Nephron (organoid): ENCODE results near the gene MR1.

ENCODE experiments used
- H3K27ac Mint-ChIP-seq, 3 experiments: 2 replicates each; pipeline ENCODE4 v1.8.0; 2020; ENCODE audit warnings: mixed read lengths in 3 of 3, mild to moderate bottlenecking in 2 of 3, moderate library complexity in 1 of 3
- H3K27me3 Mint-ChIP-seq: 2 replicates; pipeline ENCODE4 v1.8.0; 2021; ENCODE audit warnings: low read depth, mild to moderate bottlenecking, moderate library complexity, mixed read lengths
- H3K36me3 Mint-ChIP-seq: 2 replicates; pipeline ENCODE4 v1.8.0; 2020; ENCODE audit warnings: low read depth, mixed read lengths
- H3K4me1 Mint-ChIP-seq: 2 replicates; pipeline ENCODE4 v1.8.0; 2020; ENCODE audit warnings: mixed read lengths
- H3K4me3 Mint-ChIP-seq, 3 experiments: 2 replicates each; pipeline ENCODE4 v1.8.0; 2020; ENCODE audit warnings: mild to moderate bottlenecking in 3 of 3, mixed read lengths in 3 of 3, moderate library complexity in 2 of 3
- H3K9me3 Mint-ChIP-seq: 2 replicates; pipeline ENCODE4 v1.8.0; 2020; ENCODE audit warnings: mixed read lengths
- CTCF ChIP-seq, 3 experiments: fragments of 200-600 bp; sonication (generic); IDR thresholded peaks; one replicate each; pipeline ENCODE4 v1.5.0; 2021; ENCODE audit warnings: antibody characterized with exemption in 3 of 3; ENCODE audit not compliant: unreplicated experiment in 3 of 3

Gene MR1

DNA sequence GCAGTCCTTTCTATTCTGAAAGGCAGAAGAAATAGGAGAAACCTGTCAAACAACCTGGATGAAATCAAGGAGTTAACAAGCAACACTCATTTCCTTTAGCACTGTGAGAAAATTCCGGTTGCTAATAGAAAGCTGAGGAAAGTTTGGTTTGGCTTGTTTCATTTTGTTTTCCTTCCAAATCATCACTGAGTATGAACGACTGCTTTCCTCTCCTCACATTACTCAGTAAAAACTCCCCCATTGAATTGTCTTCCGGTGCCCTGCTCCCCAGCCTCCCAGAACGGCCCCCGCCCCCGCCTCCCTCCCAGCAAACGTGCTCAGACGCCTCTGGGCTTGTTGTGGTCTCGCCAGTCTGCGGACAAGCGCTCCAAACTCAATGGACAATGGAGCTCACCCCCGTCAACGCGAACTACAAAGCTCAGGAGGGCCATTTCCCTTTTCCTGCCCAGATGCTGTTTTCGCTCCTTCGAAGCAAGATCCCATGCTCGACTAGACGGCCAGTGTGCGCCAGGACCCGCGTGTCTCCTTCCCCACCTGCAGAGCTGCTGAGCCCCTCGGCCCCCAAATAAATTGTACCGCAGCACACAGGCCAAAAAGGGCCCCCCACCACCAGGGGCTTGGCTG, 11.9 kb upstream of the MR1 start:
- H3K36me3 Mint-ChIP-seq: peaks cover 6% of the 10 kb centered on the region
- H3K4me3 Mint-ChIP-seq: peak overlapping the region; percentile 93 to 100 (median 98)
- H3K4me1 Mint-ChIP-seq: peaks cover 23% of the 10 kb centered on the region
- peaks cover 8% of the 10 kb centered on the region for H3K27me3 Mint-ChIP-seq
- peak overlapping the region; percentile 93 to 99 (median 97) for H3K27ac Mint-ChIP-seq
- TF ChIP-seq CTCF (IDR thresholded peaks at IDR 0.05; ENCODE audit: unreplicated experiment in 3 of 3): no peak
- no peaks in the 10 kb centered on the region for H3K9me3 Mint-ChIP-seq

DNA sequence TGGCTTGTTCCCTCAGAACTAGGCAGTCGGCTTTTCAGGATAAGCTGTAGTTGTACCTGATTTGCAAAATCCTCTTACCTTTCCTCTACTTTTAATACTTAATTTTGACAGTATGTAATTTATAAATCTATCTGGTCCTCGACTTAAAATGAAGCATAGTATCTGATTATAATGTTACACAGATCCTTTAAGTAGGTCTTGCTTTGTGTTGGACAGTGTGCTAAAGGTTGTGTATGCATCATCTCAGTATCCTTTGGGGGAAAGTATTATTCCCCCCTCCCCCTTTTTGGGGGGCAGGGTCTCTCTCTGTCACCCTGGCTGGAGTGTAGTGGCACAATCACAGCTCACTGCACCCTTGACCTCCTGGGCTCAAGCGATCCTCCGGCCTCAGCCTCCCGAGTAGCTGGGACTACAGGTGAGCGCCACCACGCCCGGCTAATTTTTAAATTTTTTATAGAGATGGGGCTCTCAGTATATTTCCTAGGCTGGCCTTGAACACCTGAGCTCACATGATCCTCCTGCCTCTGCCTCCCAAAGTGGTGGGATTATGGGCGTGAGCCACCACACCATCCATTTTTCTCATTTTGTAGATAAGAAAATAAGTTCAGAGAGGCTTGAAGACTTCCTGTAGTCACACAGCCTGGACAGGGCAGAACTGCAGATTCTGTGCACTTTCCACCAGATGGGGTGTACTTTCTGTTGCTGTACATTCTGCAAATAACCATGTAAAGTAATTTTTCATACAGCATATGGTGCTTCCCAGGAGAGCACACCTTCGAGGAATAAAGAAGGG, 10.3 kb upstream of the MR1 start:
- Mint-ChIP-seq H3K27me3 (peaks cover 8% of the 10 kb centered on the region), H3K4me3 (peak overlapping the region; percentile 93 to 100 (median 98)), H3K4me1 (peaks cover 23% of the 10 kb centered on the region), H3K27ac (peak overlapping the region; percentile 93 to 99 (median 97)), H3K36me3 (no peaks in the 10 kb centered on the region), H3K9me3 (no peaks in the 10 kb centered on the region)
- no peak for TF ChIP-seq CTCF (IDR thresholded peaks at IDR 0.05; ENCODE audit: unreplicated experiment in 3 of 3)

GRCh38 chr1:181028196-181028595, 5.6 kb upstream of the MR1 start:
- Mint-ChIP-seq H3K9me3 (no peaks in the 10 kb centered on the region), H3K27me3 (no peaks in the 10 kb centered on the region), H3K4me1 (peaks cover 2% of the 10 kb centered on the region), H3K27ac (no peak overlapping the region), H3K4me3 (no peak overlapping the region), H3K36me3 (no peaks in the 10 kb centered on the region)
- TF ChIP-seq CTCF (IDR thresholded peaks at IDR 0.05; ENCODE audit: unreplicated experiment in 3 of 3): no peak

DNA sequence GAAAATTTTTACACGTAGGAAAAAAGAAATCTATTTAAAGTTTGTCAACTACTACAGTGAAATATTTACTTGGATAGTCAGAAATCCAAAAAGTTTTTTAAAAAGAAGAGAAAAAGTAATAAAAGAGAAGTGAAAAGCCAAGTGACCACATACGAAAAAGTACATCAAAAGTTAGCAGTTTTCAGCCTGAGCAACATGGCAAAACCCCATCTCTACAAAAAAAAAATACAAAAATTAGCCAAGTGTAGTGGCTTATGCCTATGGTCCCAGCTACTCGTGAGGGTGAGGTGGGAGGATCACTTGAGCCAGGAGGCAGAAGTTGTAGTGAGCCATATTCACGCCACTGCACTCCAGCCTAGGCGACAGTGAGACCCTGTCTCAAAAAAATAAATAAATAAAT, 5.2 kb upstream of the MR1 start:
- Mint-ChIP-seq H3K4me1 (peaks cover 6% of the 10 kb centered on the region), H3K27ac (no peak overlapping the region), H3K36me3 (no peaks in the 10 kb centered on the region), H3K27me3 (no peaks in the 10 kb centered on the region), H3K4me3 (no peak overlapping the region), H3K9me3 (no peaks in the 10 kb centered on the region)
- TF ChIP-seq CTCF (IDR thresholded peaks at IDR 0.05; ENCODE audit: unreplicated experiment in 3 of 3): no peak

DNA sequence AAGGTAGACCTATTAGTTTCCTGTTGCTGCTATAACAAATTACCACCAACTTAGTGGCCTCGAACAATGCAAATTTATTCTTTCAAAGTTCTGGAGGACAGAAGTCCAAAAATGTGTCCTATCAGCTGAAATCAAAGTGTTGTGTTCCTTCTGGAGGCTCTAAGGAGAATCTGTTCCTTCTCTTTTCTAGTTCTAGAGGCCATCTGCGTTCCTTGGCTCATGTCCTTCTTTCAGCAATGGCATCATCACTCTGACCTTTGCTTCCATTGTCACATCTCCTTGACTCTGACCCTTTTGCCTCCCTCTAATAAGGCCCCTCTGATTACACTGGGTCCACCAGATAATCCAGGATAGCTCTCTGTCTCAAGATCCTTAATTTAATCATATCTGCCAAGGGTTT, 1.2 kb upstream of the MR1 start:
- Mint-ChIP-seq H3K4me1 (peaks cover 15% of the 10 kb centered on the region), H3K4me3 (no peak overlapping the region), H3K27me3 (no peaks in the 10 kb centered on the region), H3K9me3 (no peaks in the 10 kb centered on the region), H3K36me3 (no peaks in the 10 kb centered on the region), H3K27ac (no peak overlapping the region)
- TF ChIP-seq CTCF (IDR thresholded peaks at IDR 0.05; ENCODE audit: unreplicated experiment in 3 of 3): no peak
